Nephron (organoid): Measurements from ENCODE around the gene MAP3K5.

Source experiments
- H3K27ac Mint-ChIP-seq, 3 experiments: 2 replicates each; pipeline ENCODE4 v1.8.0; 2020; ENCODE audit warnings: mixed read lengths in 3 of 3, mild to moderate bottlenecking in 2 of 3, moderate library complexity in 1 of 3
- H3K27me3 Mint-ChIP-seq: 2 replicates; pipeline ENCODE4 v1.8.0; 2021; ENCODE audit warnings: low read depth, mild to moderate bottlenecking, moderate library complexity, mixed read lengths
- H3K36me3 Mint-ChIP-seq: 2 replicates; pipeline ENCODE4 v1.8.0; 2020; ENCODE audit warnings: low read depth, mixed read lengths
- H3K4me1 Mint-ChIP-seq: 2 replicates; pipeline ENCODE4 v1.8.0; 2020; ENCODE audit warnings: mixed read lengths
- H3K4me3 Mint-ChIP-seq, 3 experiments: 2 replicates each; pipeline ENCODE4 v1.8.0; 2020; ENCODE audit warnings: mild to moderate bottlenecking in 3 of 3, mixed read lengths in 3 of 3, moderate library complexity in 2 of 3
- H3K9me3 Mint-ChIP-seq: 2 replicates; pipeline ENCODE4 v1.8.0; 2020; ENCODE audit warnings: mixed read lengths
- CTCF ChIP-seq, 3 experiments: fragments of 200-600 bp; sonication (generic); IDR thresholded peaks; one replicate each; pipeline ENCODE4 v1.5.0; 2021; ENCODE audit warnings: antibody characterized with exemption in 3 of 3; ENCODE audit not compliant: unreplicated experiment in 3 of 3

MAP3K5 gene

GRCh38 chr6:136662347-136663237 is 129.7 kb downstream of the MAP3K5 start:
- H3K4me3 Mint-ChIP-seq: no peak overlapping the region
- no peak overlapping the region for H3K27ac Mint-ChIP-seq
- H3K36me3 Mint-ChIP-seq: peaks cover under 1% of the 10 kb centered on the region
- H3K27me3 Mint-ChIP-seq: peaks cover 3% of the 10 kb centered on the region
- H3K9me3 Mint-ChIP-seq: no peaks in the 10 kb centered on the region
- no peak for TF ChIP-seq CTCF (IDR thresholded peaks at IDR 0.05; ENCODE audit: unreplicated experiment in 3 of 3)
- H3K4me1 Mint-ChIP-seq: no peaks in the 10 kb centered on the region

GRCh38 chr6:136660727-136661126 is 131.6 kb downstream of the MAP3K5 start:
- Mint-ChIP-seq H3K4me1 (no peaks in the 10 kb centered on the region), H3K27ac (no peak overlapping the region), H3K4me3 (no peak overlapping the region), H3K27me3 (peaks cover 3% of the 10 kb centered on the region), H3K36me3 (peaks cover 4% of the 10 kb centered on the region), H3K9me3 (no peaks in the 10 kb centered on the region)
- no peak for TF ChIP-seq CTCF (IDR thresholded peaks at IDR 0.05; ENCODE audit: unreplicated experiment in 3 of 3)

GRCh38 chr6:136659991-136660499 is 132.2 kb downstream of the MAP3K5 start:
- no peaks in the 10 kb centered on the region for H3K9me3 Mint-ChIP-seq
- no peak overlapping the region for H3K4me3 Mint-ChIP-seq
- peaks cover 5% of the 10 kb centered on the region for H3K4me1 Mint-ChIP-seq
- H3K27ac Mint-ChIP-seq: no peak overlapping the region
- H3K36me3 Mint-ChIP-seq: peaks cover 4% of the 10 kb centered on the region
- peaks cover 3% of the 10 kb centered on the region for H3K27me3 Mint-ChIP-seq
- TF ChIP-seq CTCF (IDR thresholded peaks at IDR 0.05; ENCODE audit: unreplicated experiment in 3 of 3): no peak

- Mint-ChIP-seq H3K27ac (no peak overlapping the region), H3K9me3 (no peaks in the 10 kb centered on the region), H3K27me3 (no peaks in the 10 kb centered on the region), H3K4me1 (peaks cover 5% of the 10 kb centered on the region), H3K4me3 (no peak overlapping the region), H3K36me3 (peaks cover 4% of the 10 kb centered on the region)
- no peak for TF ChIP-seq CTCF (IDR thresholded peaks at IDR 0.05; ENCODE audit: unreplicated experiment in 3 of 3)
These were observed 133.6 kb downstream of the MAP3K5 start for GRCh38 chr6:136658711-136659110.

- Mint-ChIP-seq H3K4me3 (no peak overlapping the region), H3K4me1 (peaks cover 5% of the 10 kb centered on the region), H3K27ac (no peak overlapping the region), H3K9me3 (no peaks in the 10 kb centered on the region), H3K36me3 (peaks cover 4% of the 10 kb centered on the region), H3K27me3 (no peaks in the 10 kb centered on the region)
- no peak for TF ChIP-seq CTCF (IDR thresholded peaks at IDR 0.05; ENCODE audit: unreplicated experiment in 3 of 3)
These were observed 134.6 kb downstream of the MAP3K5 start for GRCh38 chr6:136657666-136658065.

- H3K9me3 Mint-ChIP-seq: no peaks in the 10 kb centered on the region
- no peak for TF ChIP-seq CTCF (IDR thresholded peaks at IDR 0.05; ENCODE audit: unreplicated experiment in 3 of 3)
- peaks cover 5% of the 10 kb centered on the region for H3K4me1 Mint-ChIP-seq
- H3K4me3 Mint-ChIP-seq: no peak overlapping the region
- no peak overlapping the region for H3K27ac Mint-ChIP-seq
- H3K36me3 Mint-ChIP-seq: peaks cover 4% of the 10 kb centered on the region
- H3K27me3 Mint-ChIP-seq: no peaks in the 10 kb centered on the region
These were observed 136.2 kb downstream of the MAP3K5 start for GRCh38 chr6:136656121-136656520.
